ENCODE data around the gene GHRL.

GHRL gene

DNA sequence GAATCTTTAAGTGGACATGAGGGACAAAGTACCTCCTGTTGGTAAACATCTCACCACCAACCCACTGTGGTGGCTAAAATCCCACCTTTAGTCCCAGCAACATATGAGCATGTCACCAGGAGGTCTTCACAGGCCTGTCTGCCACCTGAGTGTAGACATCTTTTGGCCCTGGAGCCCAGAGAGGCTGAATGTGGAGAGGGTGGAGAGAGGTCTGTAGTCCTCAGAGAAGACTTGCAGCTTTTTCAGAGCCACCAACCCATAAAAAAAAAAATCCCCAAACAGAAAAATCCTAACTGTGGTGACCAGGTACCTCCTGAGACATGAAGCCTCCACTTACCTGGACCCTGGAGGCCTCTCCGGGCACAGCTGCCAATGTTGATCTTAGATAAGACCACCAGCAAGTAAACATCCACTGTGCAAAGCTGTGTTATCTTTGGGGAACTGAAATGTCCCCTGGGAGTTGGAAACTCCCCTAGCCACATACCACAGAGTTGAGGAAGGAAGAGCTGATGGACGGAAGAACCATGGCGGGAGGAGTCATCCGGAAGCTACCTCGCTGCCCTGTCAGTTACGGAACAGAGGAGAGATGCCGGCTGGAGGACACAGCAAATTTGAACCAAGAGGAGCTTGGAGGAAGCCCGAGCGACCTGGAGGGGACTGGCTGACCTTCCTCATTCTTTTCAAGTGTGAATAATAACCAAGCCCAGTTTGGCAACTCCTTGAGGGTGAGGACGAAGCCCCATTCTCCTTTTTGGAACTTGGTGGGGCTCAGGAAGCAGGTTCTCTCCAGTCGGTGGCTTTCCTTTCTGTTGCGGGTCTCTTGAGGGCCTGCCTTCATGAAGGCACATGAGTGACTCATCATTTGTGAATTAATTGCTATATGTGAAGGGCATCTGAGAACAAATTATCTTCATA is at the start of gene GHRL:
Gene GHRL, minus strand, starts transcription at position 443 of the 915 bp plus-strand sequence. CDS start 2,767 bp downstream, outside the sequence.
- H3K4me1 Mint-ChIP-seq (ENCODE audit: low read depth), result peaks cover 12% of the 10 kb centered on the region
- H3K9me3 Mint-ChIP-seq, result no peaks in the 10 kb centered on the region
- DNase-seq, result no peak
- H3K27me3 Mint-ChIP-seq, result no peaks in the 10 kb centered on the region
- H3K4me3 Mint-ChIP-seq, result no peak within 1 kb of the TSS
- peak within 1 kb of the TSS; percentile 71 for H3K27ac Mint-ChIP-seq
- peaks cover 85% of the 10 kb centered on the region for H3K36me3 Mint-ChIP-seq (ENCODE audit: low read depth)

DNA sequence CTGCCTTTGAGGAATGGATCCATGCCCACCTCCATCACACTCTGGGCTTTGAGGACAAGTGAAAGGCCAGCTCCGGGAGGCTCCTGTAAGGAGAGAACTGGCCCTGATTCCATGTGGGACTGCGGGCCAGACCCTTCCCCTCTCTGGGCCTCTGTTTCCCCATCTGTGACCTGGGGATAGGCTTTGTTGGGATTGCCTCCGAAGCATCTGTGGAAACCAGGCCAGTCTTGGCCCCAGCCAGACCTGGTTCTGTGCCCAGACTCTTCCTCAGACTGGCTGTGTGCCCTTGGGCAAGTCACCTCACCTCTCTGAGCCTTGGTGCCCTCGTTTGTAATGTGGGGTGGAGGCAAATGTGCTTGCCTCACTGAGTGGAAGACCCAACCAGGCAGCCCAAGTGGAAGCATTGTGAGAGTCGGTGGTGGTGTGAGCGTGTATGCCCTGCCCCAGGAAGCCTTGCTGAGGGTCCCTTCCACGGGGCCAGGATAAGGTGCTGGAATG is 49.2 kb upstream of the GHRL start:
- no peak overlapping the region for H3K27ac Mint-ChIP-seq
- no peaks in the 10 kb centered on the region for H3K4me1 Mint-ChIP-seq (ENCODE audit: low read depth)
- H3K9me3 Mint-ChIP-seq, result no peaks in the 10 kb centered on the region
- no peak overlapping the region for H3K4me3 Mint-ChIP-seq
- H3K36me3 Mint-ChIP-seq (ENCODE audit: low read depth), result no peaks in the 10 kb centered on the region
- no peak for DNase-seq
- no peaks in the 10 kb centered on the region for H3K27me3 Mint-ChIP-seq

- Mint-ChIP-seq H3K4me1 (ENCODE audit: low read depth) (no peaks in the 10 kb centered on the region), H3K27ac (no peak overlapping the region), H3K9me3 (no peaks in the 10 kb centered on the region)
These were observed 47.7 kb upstream of the GHRL start for GRCh38 chr3:10340476-10340875.

DNA sequence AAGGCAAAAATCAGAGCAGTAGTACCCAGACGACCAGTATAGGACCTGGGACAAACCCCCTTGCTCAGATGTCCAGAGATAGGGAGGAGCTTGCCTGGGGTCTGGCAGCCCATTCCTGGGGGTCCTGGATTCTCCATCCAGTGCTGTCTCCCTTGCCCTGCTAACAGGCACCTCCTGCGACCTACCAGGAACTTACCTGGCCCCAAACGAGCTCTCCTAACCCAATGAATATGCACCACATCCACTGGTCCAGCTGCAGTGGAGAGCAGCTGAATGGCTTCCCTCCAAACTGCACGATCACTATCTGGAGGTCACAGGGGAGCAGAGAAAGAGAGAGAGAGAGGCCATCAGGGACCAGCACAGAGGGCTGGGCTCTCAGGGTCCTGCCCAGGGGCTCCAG is 47.3 kb upstream of the GHRL start:
- Mint-ChIP-seq H3K4me1 (ENCODE audit: low read depth) (no peaks in the 10 kb centered on the region), H3K27ac (no peak overlapping the region), H3K4me3 (no peak overlapping the region), H3K9me3 (no peaks in the 10 kb centered on the region), H3K27me3 (no peaks in the 10 kb centered on the region), H3K36me3 (ENCODE audit: low read depth) (no peaks in the 10 kb centered on the region)
- DNase-seq, result no peak

More at GRCh38 chr3:10340476-10340875, 47.7 kb upstream of the GHRL start:
- no peak overlapping the region for H3K4me3 Mint-ChIP-seq
- H3K27me3 Mint-ChIP-seq, result no peaks in the 10 kb centered on the region
- H3K36me3 Mint-ChIP-seq (ENCODE audit: low read depth), result no peaks in the 10 kb centered on the region
- no peak for DNase-seq

- no peaks in the 10 kb centered on the region for H3K27me3 Mint-ChIP-seq
- H3K27ac Mint-ChIP-seq, result no peak overlapping the region
- no peaks in the 10 kb centered on the region for H3K9me3 Mint-ChIP-seq
- no peaks in the 10 kb centered on the region for H3K4me1 Mint-ChIP-seq (ENCODE audit: low read depth)
- DNase-seq, result no peak
- no peak overlapping the region for H3K4me3 Mint-ChIP-seq
- no peaks in the 10 kb centered on the region for H3K36me3 Mint-ChIP-seq (ENCODE audit: low read depth)
These were observed 46.7 kb upstream of the GHRL start for GRCh38 chr3:10339376-10339955.

DNA sequence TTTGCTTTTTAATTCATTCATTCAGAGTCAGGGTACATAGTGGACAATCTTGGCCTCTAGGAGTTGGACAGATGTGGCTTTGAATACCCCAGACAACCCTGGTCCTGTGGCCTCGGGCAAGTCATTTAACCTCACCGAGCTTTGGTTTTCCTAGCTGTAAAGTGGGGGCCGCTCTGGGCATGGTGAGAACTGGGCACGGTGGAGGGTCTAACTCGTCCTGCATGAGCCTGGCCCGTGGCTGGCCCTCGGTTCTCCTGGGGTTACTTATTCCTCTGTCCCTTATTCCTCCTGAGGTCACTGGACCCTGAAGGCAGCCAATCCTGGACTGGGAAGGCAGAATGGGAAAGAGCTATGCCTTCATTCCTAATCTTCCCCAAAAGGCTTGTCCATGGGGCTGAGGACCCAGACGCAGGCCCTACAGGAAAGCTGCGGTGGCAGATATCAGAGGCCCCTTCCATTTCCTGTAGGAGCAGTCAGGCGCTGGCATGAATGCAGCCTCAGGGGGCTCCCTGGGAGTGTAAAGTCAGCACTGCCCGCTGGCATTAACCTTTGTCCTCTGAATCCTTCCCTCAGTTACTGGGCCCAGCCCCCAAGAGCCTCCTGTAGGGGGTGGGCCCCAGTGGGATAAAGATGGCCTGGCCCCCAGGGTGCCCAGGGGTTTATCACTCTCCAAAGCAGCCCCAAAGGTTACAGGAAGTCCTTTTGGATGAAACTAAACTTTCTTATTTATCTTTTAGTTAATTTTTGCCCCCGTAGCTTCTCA is 46.0 kb upstream of the GHRL start:
- no peak overlapping the region for H3K27ac Mint-ChIP-seq
- no peak overlapping the region for H3K4me3 Mint-ChIP-seq
- no peaks in the 10 kb centered on the region for H3K4me1 Mint-ChIP-seq (ENCODE audit: low read depth)
- no peaks in the 10 kb centered on the region for H3K27me3 Mint-ChIP-seq
- H3K9me3 Mint-ChIP-seq, result no peaks in the 10 kb centered on the region
- no peaks in the 10 kb centered on the region for H3K36me3 Mint-ChIP-seq (ENCODE audit: low read depth)
- DNase-seq, result no peak

GRCh38 chr3:10338164-10338470 is 45.4 kb upstream of the GHRL start:
- no peak for DNase-seq
- no peaks in the 10 kb centered on the region for H3K27me3 Mint-ChIP-seq
- H3K27ac Mint-ChIP-seq, result no peak overlapping the region
- no peaks in the 10 kb centered on the region for H3K9me3 Mint-ChIP-seq
- H3K36me3 Mint-ChIP-seq (ENCODE audit: low read depth), result no peaks in the 10 kb centered on the region
- H3K4me1 Mint-ChIP-seq (ENCODE audit: low read depth), result no peaks in the 10 kb centered on the region
- H3K4me3 Mint-ChIP-seq, result no peak overlapping the region

GRCh38 chr3:10337323-10338163 is 44.8 kb upstream of the GHRL start:
- no peaks in the 10 kb centered on the region for H3K4me1 Mint-ChIP-seq (ENCODE audit: low read depth)
- DNase-seq, result no peak
- peak overlapping the region; percentile 26 for H3K27ac Mint-ChIP-seq
- H3K36me3 Mint-ChIP-seq (ENCODE audit: low read depth), result no peaks in the 10 kb centered on the region
- no peaks in the 10 kb centered on the region for H3K9me3 Mint-ChIP-seq
- no peak overlapping the region for H3K4me3 Mint-ChIP-seq
- no peaks in the 10 kb centered on the region for H3K27me3 Mint-ChIP-seq

- Mint-ChIP-seq H3K27me3 (no peaks in the 10 kb centered on the region), H3K36me3 (ENCODE audit: low read depth) (no peaks in the 10 kb centered on the region), H3K27ac (no peak overlapping the region), H3K4me1 (ENCODE audit: low read depth) (no peaks in the 10 kb centered on the region), H3K9me3 (no peaks in the 10 kb centered on the region), H3K4me3 (no peak overlapping the region)
- DNase-seq, result no peak
These were observed 44.0 kb upstream of the GHRL start for GRCh38 chr3:10336761-10337160.

GRCh38 chr3:10335871-10336622 is 43.3 kb upstream of the GHRL start:
- Mint-ChIP-seq H3K27ac (no peak overlapping the region), H3K9me3 (no peaks in the 10 kb centered on the region), H3K4me3 (no peak overlapping the region), H3K27me3 (no peaks in the 10 kb centered on the region), H3K36me3 (ENCODE audit: low read depth) (no peaks in the 10 kb centered on the region), H3K4me1 (ENCODE audit: low read depth) (no peaks in the 10 kb centered on the region)
- DNase-seq, result no peak

GRCh38 chr3:10335190-10335738 is 42.5 kb upstream of the GHRL start:
- peaks cover 4% of the 10 kb centered on the region for H3K27me3 Mint-ChIP-seq
- DNase-seq, result no peak
- H3K4me1 Mint-ChIP-seq (ENCODE audit: low read depth), result no peaks in the 10 kb centered on the region
- no peak overlapping the region for H3K27ac Mint-ChIP-seq
- H3K36me3 Mint-ChIP-seq (ENCODE audit: low read depth), result no peaks in the 10 kb centered on the region
- no peak overlapping the region for H3K4me3 Mint-ChIP-seq
- H3K9me3 Mint-ChIP-seq, result no peaks in the 10 kb centered on the region

GRCh38 chr3:10334459-10334858 is 41.7 kb upstream of the GHRL start:
- Mint-ChIP-seq H3K27ac (no peak overlapping the region), H3K27me3 (peaks cover 11% of the 10 kb centered on the region), H3K36me3 (ENCODE audit: low read depth) (no peaks in the 10 kb centered on the region), H3K4me3 (no peak overlapping the region), H3K9me3 (no peaks in the 10 kb centered on the region), H3K4me1 (ENCODE audit: low read depth) (no peaks in the 10 kb centered on the region)
- DNase-seq, result no peak

DNA sequence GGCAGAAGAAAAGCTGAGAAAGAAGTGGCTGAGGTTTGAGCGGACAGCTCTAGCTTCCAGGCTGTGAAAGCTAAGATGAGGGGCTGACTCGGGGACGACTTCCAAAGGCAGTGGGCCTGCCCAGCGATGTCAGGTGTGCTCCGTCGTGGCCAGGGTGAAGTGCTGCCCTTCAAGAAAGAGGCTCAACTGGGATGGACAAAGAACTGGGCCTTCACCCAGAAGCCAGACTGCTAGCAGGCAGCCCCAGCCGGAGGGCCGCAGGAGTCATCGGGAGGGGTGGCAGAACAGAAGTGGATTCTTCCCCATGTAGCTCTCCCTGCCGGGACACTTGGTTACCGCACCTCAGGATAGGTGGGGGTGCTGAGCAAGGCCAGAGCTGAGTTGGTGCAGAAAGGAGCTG is 41.3 kb upstream of the GHRL start:
- Mint-ChIP-seq H3K4me1 (ENCODE audit: low read depth) (no peaks in the 10 kb centered on the region), H3K27ac (no peak overlapping the region)
- no peak for DNase-seq

More for the DNA sequence above, 41.3 kb upstream of the GHRL start:
- no peaks in the 10 kb centered on the region for H3K9me3 Mint-ChIP-seq
- H3K36me3 Mint-ChIP-seq (ENCODE audit: low read depth), result no peaks in the 10 kb centered on the region
- no peak overlapping the region for H3K4me3 Mint-ChIP-seq
- H3K27me3 Mint-ChIP-seq, result peaks cover 15% of the 10 kb centered on the region
